HEK293T (cell line): ENCODE measurements around the gene ZBTB7B.

ENCODE experiments used
- CTCF ChIA-PET: fragments of 350-600 bp; formaldehyde crosslinking; extraction: SDS; loops from one replicate; lab custom pipeline; 2021; ENCODE audit warnings: antibody characterized with exemption, inconsistent platforms; lab: Yijun Ruan, JAX
- POLR2A ChIA-PET: fragments of 350-600 bp; formaldehyde crosslinking; extraction: SDS; loops from one replicate; lab custom pipeline; 2020; ENCODE audit warnings: antibody characterized with exemption, inconsistent platforms; lab: Yijun Ruan, JAX
- DNase-seq: peaks from one replicate; pipeline ENCODE4 v3.0.0; 2012; ENCODE audit warnings: mixed read lengths; ENCODE audit errors: extremely low spot score
- ARNT ChIP-seq: fragments of 450-650 bp; IDR thresholded peaks from 2 replicates; pipeline ENCODE4 v1.6.1; 2017; ENCODE audit warnings: mild to moderate bottlenecking
- CTBP1 ChIP-seq: fragments of 450-650 bp; IDR thresholded peaks from 2 replicates; pipeline ENCODE4 v1.6.1; 2016; ENCODE audit warnings: borderline replicate concordance
- ELF4 ChIP-seq: fragments of 450-650 bp; IDR thresholded peaks from 2 replicates; pipeline ENCODE4 v1.6.1; 2017; ENCODE audit warnings: antibody characterized with exemption
- FOXA1 ChIP-seq: fragments of 450-650 bp; IDR thresholded peaks from 2 replicates; pipeline ENCODE4 v1.6.1; 2016; ENCODE audit warnings: mild to moderate bottlenecking
- FOXK2 ChIP-seq: fragments of 450-650 bp; IDR thresholded peaks from 2 replicates; pipeline ENCODE4 v1.6.1; 2016; ENCODE audit warnings: mild to moderate bottlenecking
- FOXM1 ChIP-seq: fragments of 450-650 bp; IDR thresholded peaks from 2 replicates; pipeline ENCODE4 v1.6.1; 2017; ENCODE audit warnings: mild to moderate bottlenecking, borderline replicate concordance
- HDGF ChIP-seq: fragments of 450-650 bp; IDR thresholded peaks from 2 replicates; pipeline ENCODE4 v1.6.1; 2017; ENCODE audit warnings: antibody characterized with exemption, borderline replicate concordance
- L3MBTL2 ChIP-seq: fragments of 450-650 bp; conservative IDR thresholded peaks from 2 replicates; pipeline ENCODE4 v1.6.1; 2016; ENCODE audit warnings: mild to moderate bottlenecking
- LEF1 ChIP-seq: fragments of 450-650 bp; IDR thresholded peaks from 2 replicates; pipeline ENCODE4 v1.6.1; 2017; ENCODE audit warnings: mild to moderate bottlenecking, borderline replicate concordance
- NFRKB ChIP-seq: fragments of 450-650 bp; IDR thresholded peaks from 2 replicates; pipeline ENCODE4 v1.6.1; 2016; ENCODE audit warnings: mild to moderate bottlenecking, moderate library complexity
- PKNOX1 ChIP-seq: fragments of 450-650 bp; IDR thresholded peaks from 2 replicates; pipeline ENCODE4 v1.6.1; 2016
- SP1 ChIP-seq: fragments of 450-650 bp; IDR thresholded peaks from 2 replicates; pipeline ENCODE4 v1.6.1; 2017
- SUZ12 ChIP-seq: fragments of 450-650 bp; IDR thresholded peaks from 2 replicates; pipeline ENCODE4 v1.6.1; 2016; ENCODE audit warnings: mild to moderate bottlenecking
- TARDBP ChIP-seq: fragments of 450-650 bp; IDR thresholded peaks from 2 replicates; pipeline ENCODE4 v1.6.1; 2016
- ZNF384 ChIP-seq: fragments of 450-650 bp; IDR thresholded peaks from 2 replicates; pipeline ENCODE4 v1.6.1; 2016

The ZBTB7B gene

GRCh38 chr1:155044365-155044764 is 41.8 kb downstream of the ZBTB7B start:
- ChIA-PET POLR2A (interaction anchor here (0.6 to 2.3 kb wide), 8 partner anchors 9 to 129 kb away, joined by 3 to 7 read pairs (median 3); partner anchors contain the start of genes KRTCAP2 and PYGO2), CTCF (interaction anchor here (0.8 to 6.5 kb wide), 7 partner anchors 9 to 485 kb away, joined by 3 to 33 read pairs (median 5); no protein-coding TSS in a partner anchor)
- no peak for DNase-seq
- TF ChIP-seq TARDBP (no peak), FOXM1 (no peak), FOXK2 (no peak), ZNF384 (no peak), L3MBTL2 (no peak), FOXA1 (no peak), ARNT (no peak), PKNOX1 (no peak), SP1 (no peak), NFRKB (no peak), SUZ12 (no peak), ELF4 (no peak)

- TF ChIP-seq HDGF (no peak), FOXK2 (no peak), ARNT (no peak), ELF4 (no peak)
Observed at GRCh38 chr1:155044812-155045657, 42.4 kb downstream of the ZBTB7B start.

GRCh38 chr1:155048449-155049334 is 46.1 kb downstream of the ZBTB7B start:
- TF ChIP-seq TARDBP (no peak), LEF1 (no peak), HDGF (no peak), ZNF384 (no peak), SP1 (no peak), ARNT (no peak), CTBP1 (no peak), FOXA1 (no peak), PKNOX1 (no peak)
- no peak for DNase-seq
- ChIA-PET POLR2A (interaction anchor here (0.6 to 1.2 kb wide), 2 partner anchors 38 to 49 kb away, joined by 3 to 4 read pairs; no protein-coding TSS in a partner anchor), CTCF (interaction anchor here (0.5 to 6.5 kb wide), 7 partner anchors 10 to 408 kb away, joined by 3 to 33 read pairs (median 4); partner anchors contain the start of genes PBXIP1 and PYGO2)

More at GRCh38 chr1:155044812-155045657, 42.4 kb downstream of the ZBTB7B start:
- ChIA-PET CTCF (interaction anchor here (0.6 to 6.5 kb wide), 11 partner anchors 9 to 375 kb away, joined by 3 to 33 read pairs (median 5); no protein-coding TSS in a partner anchor), POLR2A (interaction anchor here (1.0 to 2.3 kb wide), 7 partner anchors 9 to 128 kb away, joined by 3 to 7 read pairs (median 3); partner anchors contain the start of genes KRTCAP2 and PYGO2)
- peak; percentile 82 for DNase-seq

- DNase-seq = no peak
- CTCF ChIA-PET = interaction anchor here (0.5 to 1.4 kb wide), 9 partner anchors 9 to 409 kb away, joined by 3 to 9 read pairs (median 3); partner anchors contain the start of gene PBXIP1
- POLR2A ChIA-PET = interaction anchor here (0.6 to 2.4 kb wide), 10 partner anchors 9 to 144 kb away, joined by 3 to 11 read pairs (median 5); partner anchors contain the start of genes KRTCAP2 and TRIM46
Observed at GRCh38 chr1:155049651-155050559, 47.3 kb downstream of the ZBTB7B start.

More at GRCh38 chr1:155049651-155050559, 47.3 kb downstream of the ZBTB7B start:
- no peak for TF ChIP-seq SP1
- TF ChIP-seq PKNOX1 = peak; percentile 35; the same call in 1 of the 2 replicates
